Naive thymus-derived CD8-positive, alpha-beta T cell (primary cell): ENCODE results near the gene PHC2. TPM values are rescaled to one million over a fixed set of nuclear protein-coding genes. Genes with fewer than 3 reads are reported as not detected.

Source experiments
- ATAC-seq, 2 donors: fragments of 150-1000 bp; cut with Tn5 transposase in 1 of 2; sonication (Bioruptor Pico), chemical (Tn5 transposase) in 1 of 2; 1 replicate in 1 of 2; 2 replicates in 1 of 2; pipeline ENCODE4 v1.10.0; 2021; ENCODE audit warnings: mild to moderate bottlenecking in 2 of 2, moderate library complexity in 2 of 2
- POLR2A ChIA-PET: fragments of 350-600 bp; sonication (Branson Sonifier 250); formaldehyde crosslinking; loops from one replicate; lab custom pipeline; 2021; ENCODE audit warnings: antibody characterized with exemption; lab: Charles Lee
- DNase-seq, 10 donors: peaks; one replicate each; pipeline versions ENCODE4 v3.0.0 to v3.0.0-alpha.2; 2020 to 2022
- H3K27ac Mint-ChIP-seq, 10 donors: one replicate each; pipeline ENCODE4 v1.8.0; 2020 to 2022; ENCODE audit warnings: mild to moderate bottlenecking in 10 of 10, mixed read lengths in 10 of 10, moderate library complexity in 4 of 10, inconsistent platforms in 1 of 10
- H3K27me3 Mint-ChIP-seq, 5 donors: one replicate each; pipeline ENCODE4 v1.8.0; 2021 to 2022; ENCODE audit warnings: mixed read lengths in 5 of 5
- H3K36me3 Mint-ChIP-seq, 3 donors: one replicate each; pipeline ENCODE4 v1.8.0; 2020 to 2022; ENCODE audit warnings: mixed read lengths in 3 of 3, mild to moderate bottlenecking in 2 of 3, inconsistent platforms in 1 of 3
- H3K4me1 Mint-ChIP-seq, 4 donors: one replicate each; pipeline ENCODE4 v1.8.0; 2021 to 2022; ENCODE audit warnings: mixed read lengths in 4 of 4
- H3K4me3 Mint-ChIP-seq, 10 donors: one replicate each; pipeline ENCODE4 v1.8.0; 2020 to 2022; ENCODE audit warnings: mild to moderate bottlenecking in 10 of 10, mixed read lengths in 10 of 10, moderate library complexity in 6 of 10, inconsistent platforms in 1 of 10
- H3K9me3 Mint-ChIP-seq, 9 donors: one replicate each; pipeline ENCODE4 v1.8.0; 2020 to 2022; ENCODE audit warnings: mixed read lengths in 9 of 9, mild to moderate bottlenecking in 3 of 9, inconsistent platforms in 1 of 9, moderate library complexity in 1 of 9
- polyA plus RNA-seq, 3 donors: library from polyadenylated mRNA; unstranded; fragments of 300-500 nt; fragmentation: Illumina TruSeq; gene quantifications; one replicate each; pipeline ENCODE4 v1.2.3, GENCODE V29; 2021
- total RNA-seq, 8 experiments: library from RNA in 2 of 8; stranded (reverse) in 2 of 8; gene quantifications; one replicate each; pipeline ENCODE4 v1.2.3 and lab custom pipeline; 2021 to 2026

PHC2 gene
- total and polyA plus RNA-seq, 5 experiments from 2014 or later = 11.8 to 38.4 (median 36.3) TPM

GRCh38 chr1:33379631-33380354 is 51.1 kb downstream of the PHC2 start:
- Mint-ChIP-seq H3K4me3 (no peak overlapping the region), H3K36me3 (no peaks in the 10 kb centered on the region), H3K4me1 (peaks cover 11 to 43% (median 14%) of the 10 kb centered on the region in 4 donors), H3K27me3 (peaks cover 8 to 40% (median 31%) of the 10 kb centered on the region in 5 donors), H3K27ac (peak overlapping the region in 4 of 10 donors; percentile 11 to 34 (median 20)), H3K9me3 (no peaks in the 10 kb centered on the region)
- no peak for ATAC-seq
- DNase-seq = no peak
- POLR2A ChIA-PET = no interaction called here

GRCh38 chr1:33378976-33379375 is 51.9 kb downstream of the PHC2 start:
- H3K36me3 Mint-ChIP-seq = no peaks in the 10 kb centered on the region
- ATAC-seq = peak in 1 of 2 donors; percentile 59
- H3K4me3 Mint-ChIP-seq = no peak overlapping the region
- peaks cover 5 to 32% (median 26%) of the 10 kb centered on the region in 5 donors for H3K27me3 Mint-ChIP-seq
- H3K27ac Mint-ChIP-seq = no peak overlapping the region
- no peaks in the 10 kb centered on the region for H3K9me3 Mint-ChIP-seq
- DNase-seq = no peak
- POLR2A ChIA-PET = no interaction called here
- H3K4me1 Mint-ChIP-seq = peaks cover 11 to 40% (median 14%) of the 10 kb centered on the region in 4 donors

GRCh38 chr1:33378524-33378923 is 52.4 kb downstream of the PHC2 start:
- ATAC-seq (no peak), DNase-seq (no peak)
- H3K27ac Mint-ChIP-seq = no peak overlapping the region
- no peaks in the 10 kb centered on the region for H3K36me3 Mint-ChIP-seq
- H3K4me3 Mint-ChIP-seq = no peak overlapping the region
- no peaks in the 10 kb centered on the region for H3K9me3 Mint-ChIP-seq
- peaks cover 11 to 40% (median 14%) of the 10 kb centered on the region in 4 donors for H3K4me1 Mint-ChIP-seq
- POLR2A ChIA-PET = no interaction called here
- H3K27me3 Mint-ChIP-seq = peaks cover 5 to 32% (median 25%) of the 10 kb centered on the region in 5 donors

- no peak for DNase-seq
- Mint-ChIP-seq H3K27ac (no peak overlapping the region), H3K4me3 (no peak overlapping the region), H3K9me3 (no peaks in the 10 kb centered on the region), H3K4me1 (peaks cover 11 to 40% (median 14%) of the 10 kb centered on the region in 4 donors), H3K27me3 (peaks cover 3 to 32% (median 20%) of the 10 kb centered on the region in 5 donors), H3K36me3 (no peaks in the 10 kb centered on the region)
- POLR2A ChIA-PET = no interaction called here
- no peak for ATAC-seq
These were observed 53.1 kb downstream of the PHC2 start for GRCh38 chr1:33377756-33378155.

GRCh38 chr1:33377013-33377412 is 53.9 kb downstream of the PHC2 start:
- POLR2A ChIA-PET = no interaction called here
- DNase-seq (peak in 1 of 10 donors; percentile 29), ATAC-seq (peak in 1 of 2 donors; percentile 92)
- Mint-ChIP-seq H3K36me3 (no peaks in the 10 kb centered on the region), H3K4me1 (peaks cover 11 to 36% (median 14%) of the 10 kb centered on the region in 4 donors), H3K27me3 (peaks cover 0 to 25% (median 14%) of the 10 kb centered on the region in 5 donors), H3K9me3 (no peaks in the 10 kb centered on the region), H3K27ac (peak overlapping the region in 4 of 10 donors; percentile 16 to 82 (median 70)), H3K4me3 (no peak overlapping the region)

- H3K4me1 Mint-ChIP-seq = peaks cover 5 to 27% (median 8%) of the 10 kb centered on the region in 4 donors
- ATAC-seq (no peak), DNase-seq (no peak)
- H3K4me3 Mint-ChIP-seq = no peak overlapping the region
- no peaks in the 10 kb centered on the region for H3K36me3 Mint-ChIP-seq
- H3K27ac Mint-ChIP-seq = peak overlapping the region in 1 of 10 donors; percentile 8
- POLR2A ChIA-PET = no interaction called here
- H3K27me3 Mint-ChIP-seq = peaks cover 0 to 10% (median 8%) of the 10 kb centered on the region in 5 donors
- no peaks in the 10 kb centered on the region for H3K9me3 Mint-ChIP-seq
These were observed 55.6 kb downstream of the PHC2 start for GRCh38 chr1:33375316-33375715.

GRCh38 chr1:33374336-33375105 is 56.4 kb downstream of the PHC2 start:
- Mint-ChIP-seq H3K4me1 (peaks cover 2 to 23% (median 8%) of the 10 kb centered on the region in 4 donors), H3K27ac (peak overlapping the region in 2 of 10 donors; percentile 38 to 44), H3K36me3 (no peaks in the 10 kb centered on the region), H3K4me3 (no peak overlapping the region), H3K9me3 (no peaks in the 10 kb centered on the region), H3K27me3 (peaks cover 0 to 3% (median 1%) of the 10 kb centered on the region in 5 donors)
- DNase-seq (no peak), ATAC-seq (no peak)
- POLR2A ChIA-PET = no interaction called here

- no peak for ATAC-seq
- POLR2A ChIA-PET = no interaction called here
These were observed 57.3 kb downstream of the PHC2 start for GRCh38 chr1:33373606-33374005.

GRCh38 chr1:33372677-33373076 is 58.2 kb downstream of the PHC2 start:
- Mint-ChIP-seq H3K9me3 (no peaks in the 10 kb centered on the region), H3K27ac (no peak overlapping the region), H3K27me3 (no peaks in the 10 kb centered on the region), H3K36me3 (no peaks in the 10 kb centered on the region), H3K4me3 (no peak overlapping the region), H3K4me1 (peaks cover 2 to 18% (median 8%) of the 10 kb centered on the region in 4 donors)
- POLR2A ChIA-PET = no interaction called here
- ATAC-seq = no peak
- DNase-seq = no peak

More at GRCh38 chr1:33373606-33374005, 57.3 kb downstream of the PHC2 start:
- Mint-ChIP-seq H3K27me3 (no peaks in the 10 kb centered on the region), H3K36me3 (no peaks in the 10 kb centered on the region), H3K4me3 (no peak overlapping the region), H3K27ac (peak overlapping the region in 2 of 10 donors; percentile 8 to 69), H3K9me3 (no peaks in the 10 kb centered on the region), H3K4me1 (peaks cover 2 to 21% (median 8%) of the 10 kb centered on the region in 4 donors)
- DNase-seq = no peak

GRCh38 chr1:33372162-33372561 is 58.7 kb downstream of the PHC2 start:
- ATAC-seq = no peak
- DNase-seq = no peak
- H3K36me3 Mint-ChIP-seq = no peaks in the 10 kb centered on the region
- H3K9me3 Mint-ChIP-seq = no peaks in the 10 kb centered on the region
- H3K4me1 Mint-ChIP-seq = peaks cover 2 to 15% (median 9%) of the 10 kb centered on the region in 4 donors
- H3K27me3 Mint-ChIP-seq = peaks cover 0 to 1% (median 0%) of the 10 kb centered on the region in 5 donors
- no peak overlapping the region for H3K27ac Mint-ChIP-seq
- H3K4me3 Mint-ChIP-seq = no peak overlapping the region
- POLR2A ChIA-PET = no interaction called here

GRCh38 chr1:33371334-33371733 is 59.6 kb downstream of the PHC2 start:
- no peak for ATAC-seq
- no peak overlapping the region for H3K4me3 Mint-ChIP-seq
- POLR2A ChIA-PET = no interaction called here

GRCh38 chr1:33370827-33371226 is 60.1 kb downstream of the PHC2 start:
- Mint-ChIP-seq H3K4me1 (peaks cover 0 to 6% (median 2%) of the 10 kb centered on the region in 4 donors), H3K27me3 (peaks cover 0 to 1% (median 0%) of the 10 kb centered on the region in 5 donors), H3K27ac (no peak overlapping the region), H3K9me3 (no peaks in the 10 kb centered on the region), H3K36me3 (no peaks in the 10 kb centered on the region), H3K4me3 (no peak overlapping the region)
- DNase-seq (no peak), ATAC-seq (no peak)
- POLR2A ChIA-PET = no interaction called here

More at GRCh38 chr1:33371334-33371733, 59.6 kb downstream of the PHC2 start:
- DNase-seq = no peak
- peaks cover 0 to 1% (median 0%) of the 10 kb centered on the region in 5 donors for H3K27me3 Mint-ChIP-seq
- H3K9me3 Mint-ChIP-seq = no peaks in the 10 kb centered on the region
- H3K4me1 Mint-ChIP-seq = peaks cover 0 to 7% (median 3%) of the 10 kb centered on the region in 4 donors
- no peaks in the 10 kb centered on the region for H3K36me3 Mint-ChIP-seq
- peak overlapping the region in 2 of 10 donors; percentile 46 to 58 for H3K27ac Mint-ChIP-seq

GRCh38 chr1:33370301-33370700 is 60.6 kb downstream of the PHC2 start:
- Mint-ChIP-seq H3K27me3 (peaks cover 0 to 1% (median 0%) of the 10 kb centered on the region in 5 donors), H3K36me3 (no peaks in the 10 kb centered on the region), H3K9me3 (no peaks in the 10 kb centered on the region), H3K4me3 (no peak overlapping the region), H3K27ac (no peak overlapping the region), H3K4me1 (peaks cover 0 to 6% (median 2%) of the 10 kb centered on the region in 4 donors)
- no peak for ATAC-seq
- DNase-seq = no peak
- POLR2A ChIA-PET = no interaction called here
